PC-3 (cell line): ENCODE measurements around the gene SLC34A3. TPM values are rescaled to one million over a fixed set of nuclear protein-coding genes. Genes with fewer than 3 reads are reported as not detected.

Experiments
- ATAC-seq: fragments of 200-7000 bp; cut with Tn5 transposase; 2 replicates; pipeline ENCODE4 v1.9.1; 2020; ENCODE audit warnings: mild to moderate bottlenecking, moderate library complexity
- BruUV-seq: library from RNA; stranded (reverse); fragments of 400-500 nt; replicated peaks from 2 replicates; lab custom pipeline; 2021; lab: Mats Ljungman, UMichigan
- CTCF ChIA-PET: fragments of 300-600 bp; sonication (Branson Sonifier 250); formaldehyde crosslinking; loops from one replicate; lab custom pipeline; 2022; ENCODE audit warnings: antibody characterized with exemption; lab: Charles Lee
- POLR2A ChIA-PET: fragments of 300-600 bp; sonication (Branson Sonifier 250); formaldehyde crosslinking; loops from one replicate; lab custom pipeline; 2022; ENCODE audit warnings: antibody characterized with exemption; ENCODE audit not compliant: unreplicated experiment; lab: Charles Lee
- DNase-seq: peaks from one replicate; pipeline ENCODE4 v3.0.0-alpha.2; 2015
- H2AFZ ChIP-seq: fragments of 300-600 bp; sonication (generic); 2 replicates; pipeline ENCODE4 v1.6.0; 2016; ENCODE audit warnings: antibody characterized with exemption, low read length
- H3F3A ChIP-seq: fragments of 300-600 bp; sonication (generic); one replicate; pipeline ENCODE4 v1.6.0; 2017; ENCODE audit warnings: antibody characterized with exemption, low read length, control low read depth, mild to moderate bottlenecking; ENCODE audit not compliant: unreplicated experiment
- H3K27ac ChIP-seq: fragments of 300-600 bp; sonication (generic); 2 replicates; pipeline ENCODE4 v1.5.1; 2016; ENCODE audit warnings: mild to moderate bottlenecking, low read length
- H3K27me3 ChIP-seq: fragments of 300-600 bp; sonication (generic); 2 replicates; pipeline ENCODE4 v1.6.1; 2016; ENCODE audit warnings: low read length, mixed read lengths
- H3K36me3 ChIP-seq: fragments of 300-600 bp; sonication (generic); 2 replicates; pipeline ENCODE4 v1.6.1; 2016; ENCODE audit warnings: low read depth, mixed run types, low read length, mixed read lengths
- H3K4me1 ChIP-seq: fragments of 300-600 bp; sonication (generic); 2 replicates; pipeline ENCODE4 v1.5.1; 2016; ENCODE audit warnings: low read length; ENCODE audit not compliant: insufficient read depth
- H3K4me2 ChIP-seq: fragments of 300-600 bp; sonication (generic); 2 replicates; pipeline ENCODE4 v1.6.0; 2016; ENCODE audit warnings: low read length
- H3K4me3 ChIP-seq: fragments of 300-600 bp; sonication (generic); 2 replicates; pipeline ENCODE4 v1.5.1; 2016; ENCODE audit warnings: mild to moderate bottlenecking, low read length, mixed read lengths
- H3K79me2 ChIP-seq: fragments of 300-600 bp; sonication (generic); 2 replicates; pipeline ENCODE4 v1.6.1; 2017; ENCODE audit warnings: low read length, mixed read lengths
- H3K9ac ChIP-seq: fragments of 300-600 bp; sonication (generic); 2 replicates; pipeline ENCODE4 v1.6.0; 2016; ENCODE audit warnings: mild to moderate bottlenecking, low read length
- H3K9me2 ChIP-seq: fragments of 300-600 bp; sonication (generic); replicated peaks from 2 replicates; pipeline ENCODE4 v1.6.1; 2016; ENCODE audit warnings: mixed run types, low read length, mixed read lengths
- H3K9me3 ChIP-seq: fragments of 300-600 bp; sonication (generic); 2 replicates; pipeline ENCODE4 v1.6.1; 2016; ENCODE audit warnings: low read length, mixed read lengths
- H4K20me1 ChIP-seq: fragments of 300-600 bp; sonication (generic); 2 replicates; pipeline ENCODE4 v1.6.1; 2016; ENCODE audit warnings: low read length, mixed read lengths
- CTCF ChIP-seq: fragments of 300-600 bp; sonication (generic); conservative IDR thresholded peaks from 2 replicates; pipeline ENCODE4 v1.5.1; 2017; ENCODE audit warnings: antibody characterized with exemption, low read depth, mild to moderate bottlenecking, low read length
- EZH2 ChIP-seq: fragments of 300-600 bp; sonication (generic); IDR thresholded peaks from one replicate; pipeline ENCODE4 v1.6.1; 2017; ENCODE audit warnings: antibody characterized with exemption, mild to moderate bottlenecking, low read length; ENCODE audit not compliant: unreplicated experiment
- EZH2phosphoT487 ChIP-seq: fragments of 300-600 bp; sonication (generic); IDR thresholded peaks from 2 replicates; pipeline ENCODE4 v1.6.1; 2018; ENCODE audit warnings: mild to moderate bottlenecking, antibody characterized with exemption, low read length, borderline replicate concordance
- intact Hi-C: fragments of 100-400 bp; cut with micrococcal nuclease; formaldehyde crosslinking; loops from 2 replicates; pipeline ENCODE4 v1.9.0; 2023
- total RNA-seq: library from RNA; depleted of rRNA; stranded (reverse); fragments of >200 nt; gene quantifications from 2 replicates; pipeline ENCODE4 v1.2.3, GENCODE V29; 2014

The SLC34A3 gene
- total RNA-seq, 1 experiment from 2014 or later = 1.5 TPM

DNA sequence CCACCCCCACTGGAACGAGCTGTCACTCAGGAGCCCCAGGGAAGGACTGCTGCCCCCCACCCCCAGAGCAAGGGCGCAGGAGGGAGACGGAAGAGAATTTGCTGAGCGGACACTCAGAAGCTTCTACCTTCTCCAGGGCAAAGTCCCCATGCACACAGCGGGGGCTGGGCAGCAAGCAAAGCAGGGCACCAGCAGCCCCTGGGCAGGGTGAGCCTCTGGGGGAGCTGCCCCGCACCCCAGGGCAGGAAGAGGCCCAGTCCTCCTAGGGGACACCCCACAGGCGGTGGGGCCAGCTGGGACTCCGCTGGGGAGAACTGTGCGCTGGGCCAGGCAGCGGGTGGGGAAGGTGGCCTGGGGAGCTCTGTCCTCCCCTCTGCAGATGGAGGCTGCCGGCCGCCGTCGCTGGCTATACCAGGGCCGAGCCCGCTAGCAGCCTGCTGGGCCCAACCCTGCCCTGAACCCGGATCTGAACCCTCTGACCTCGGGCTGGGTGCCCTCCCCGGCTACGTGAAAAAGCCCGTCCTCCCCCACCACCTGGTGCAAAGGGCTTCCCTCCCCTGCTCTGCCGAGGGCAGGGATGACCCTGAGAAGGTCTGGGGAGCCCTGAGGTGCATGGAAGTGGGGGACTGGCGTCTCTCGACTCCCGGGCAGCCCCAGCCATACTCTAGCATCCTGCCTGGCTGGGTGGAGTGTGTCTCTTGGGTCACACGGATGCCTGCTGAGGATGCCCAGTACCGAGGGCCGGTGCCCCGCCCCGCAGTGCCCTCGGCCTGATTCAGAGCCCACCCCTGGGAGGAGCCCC is 597 bp upstream of the SLC34A3 start:
- ChIA-PET CTCF (no interaction called here), POLR2A (interaction anchor here (0.6 kb wide), 1 partner anchor 166 kb away, joined by 3 read pairs; no protein-coding TSS in a partner anchor)
- Histone ChIP-seq H3K27ac (no peak overlapping the region), H2AFZ (no peak overlapping the region), H3K9me2 (no peaks in the 10 kb centered on the region), H3K27me3 (no peaks in the 10 kb centered on the region), H4K20me1 (no peaks in the 10 kb centered on the region), H3K4me2 (no peak overlapping the region), H3K4me3 (no peak overlapping the region), H3F3A (no peaks in the 10 kb centered on the region), H3K9me3 (no peaks in the 10 kb centered on the region), H3K36me3 (no peaks in the 10 kb centered on the region), H3K4me1 (peaks cover 29% of the 10 kb centered on the region), H3K79me2 (peaks cover 9% of the 10 kb centered on the region), H3K9ac (no peak overlapping the region)
- ATAC-seq (no peak), DNase-seq (no peak)
- no TSS peak for BruUV-seq
- intact Hi-C loops = loop anchor here (5.0 kb wide), 2 partner anchors 43 to 113 kb away; partner anchors contain the start of genes ANAPC2 and SSNA1
- TF ChIP-seq EZH2phosphoT487 = no peak
- TF ChIP-seq CTCF = no peak
- no peak for TF ChIP-seq EZH2

DNA sequence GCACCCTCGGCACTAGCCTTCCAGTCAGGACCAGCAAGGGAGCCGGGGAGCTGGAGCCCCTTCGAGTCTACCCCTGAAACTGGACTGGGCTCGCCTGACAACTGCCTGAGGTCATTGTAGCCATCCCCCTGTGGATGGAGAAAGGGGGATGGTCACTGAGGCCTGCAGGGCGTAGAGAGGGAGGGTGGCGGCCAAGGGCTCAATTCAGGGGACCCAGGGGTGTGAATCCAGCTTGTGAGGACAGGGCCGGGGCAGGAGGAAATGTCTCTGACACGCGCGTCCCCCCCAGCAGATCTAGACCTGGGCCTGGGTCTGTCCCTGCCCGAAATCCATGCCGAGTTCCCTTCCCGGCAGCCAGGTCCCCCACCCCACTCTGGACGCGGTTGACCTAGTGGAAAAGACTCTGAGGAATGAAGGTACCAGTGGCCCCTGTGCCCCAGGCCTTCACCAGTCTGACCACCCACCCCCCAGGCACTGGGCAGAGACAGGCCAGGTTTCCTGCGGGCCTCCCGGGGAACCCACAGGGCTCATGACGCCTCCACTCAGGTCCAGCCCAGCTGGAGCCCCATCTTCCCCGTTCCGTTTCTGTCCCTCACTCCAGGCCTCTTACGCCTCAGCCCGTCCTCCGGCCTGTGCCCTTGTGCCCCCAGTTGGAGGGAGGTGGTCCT is 805 bp downstream of the SLC34A3 start:
- Histone ChIP-seq H3K36me3 (no peaks in the 10 kb centered on the region), H3K27ac (no peak overlapping the region), H3K9me3 (no peaks in the 10 kb centered on the region), H3K4me3 (no peak overlapping the region), H3K9ac (no peak overlapping the region), H3F3A (no peaks in the 10 kb centered on the region), H2AFZ (no peak overlapping the region), H3K4me1 (peaks cover 15% of the 10 kb centered on the region), H3K27me3 (no peaks in the 10 kb centered on the region), H4K20me1 (no peaks in the 10 kb centered on the region), H3K4me2 (no peak overlapping the region), H3K79me2 (no peaks in the 10 kb centered on the region), H3K9me2 (no peaks in the 10 kb centered on the region)
- intact Hi-C loops = no loop called here
- no peak for ATAC-seq
- ChIA-PET CTCF (no interaction called here), POLR2A (no interaction called here)
- TF ChIP-seq EZH2phosphoT487 = no peak
- DNase-seq = no peak
- no TSS peak for BruUV-seq

GRCh38 chr9:137232101-137232500 is 1.4 kb downstream of the SLC34A3 start:
- Histone ChIP-seq H3K9me2 (no peaks in the 10 kb centered on the region), H3K36me3 (no peaks in the 10 kb centered on the region), H3F3A (no peaks in the 10 kb centered on the region), H3K27ac (no peak overlapping the region), H3K4me3 (no peak overlapping the region), H3K9ac (no peak overlapping the region), H3K9me3 (no peaks in the 10 kb centered on the region), H3K4me1 (peaks cover 12% of the 10 kb centered on the region), H3K27me3 (no peaks in the 10 kb centered on the region), H3K79me2 (no peaks in the 10 kb centered on the region), H3K4me2 (no peak overlapping the region), H2AFZ (no peak overlapping the region), H4K20me1 (no peaks in the 10 kb centered on the region)
- DNase-seq (no peak), ATAC-seq (no peak)
- POLR2A ChIA-PET = no interaction called here
- TF ChIP-seq EZH2 = no peak
- TF ChIP-seq EZH2phosphoT487 = no peak
- no peak for TF ChIP-seq CTCF
- CTCF ChIA-PET = no interaction called here
- no TSS peak for BruUV-seq
- intact Hi-C loops = no loop called here
